HepG2 (cell line): ENCODE data around the gene VAV2. TPM values are rescaled to one million over a fixed set of nuclear protein-coding genes. Genes with fewer than 3 reads are reported as not detected.

Source experiments
- CC2D1A ChIP-seq: sonication (generic); formaldehyde crosslinking; IDR thresholded peaks from 2 replicates; pipeline ENCODE4 v1.8.1; 2023; ENCODE audit warnings: mild to moderate bottlenecking, missing genetic modification reagents
- GFI1 ChIP-seq: sonication (generic); formaldehyde crosslinking; IDR thresholded peaks from 2 replicates; pipeline ENCODE4 v1.5.0; 2020; ENCODE audit warnings: missing genetic modification reagents, mild to moderate bottlenecking, borderline replicate concordance
- HNRNPH1 ChIP-seq: fragments of 200-400 bp; formaldehyde crosslinking; optimal IDR thresholded peaks from 2 replicates; pipeline ENCODE3; 2017; ENCODE audit warnings: mild to moderate bottlenecking, low read depth, low read length
- KDM6A ChIP-seq: IDR thresholded peaks from 2 replicates; pipeline ENCODE4 v1.6.1; 2016; ENCODE audit warnings: low read depth
- NR2C2 ChIP-seq: sonication (generic); formaldehyde crosslinking; IDR thresholded peaks from 2 replicates; pipeline ENCODE4 v1.4.0; 2020; ENCODE audit warnings: missing genetic modification reagents, mild to moderate bottlenecking, moderate library complexity, borderline replicate concordance
- PHF21A ChIP-seq: sonication (generic); formaldehyde crosslinking; IDR thresholded peaks from 2 replicates; pipeline ENCODE4 v1.5.0; 2020; ENCODE audit warnings: mild to moderate bottlenecking, missing genetic modification reagents
- PLRG1 ChIP-seq: fragments of 450-650 bp; conservative IDR thresholded peaks from 2 replicates; pipeline ENCODE4 v1.6.1; 2016
- SMAD3 ChIP-seq: sonication (generic); formaldehyde crosslinking; IDR thresholded peaks from 2 replicates; pipeline ENCODE4 v1.4.0; 2020; ENCODE audit warnings: missing genetic modification reagents
- ZBTB46 ChIP-seq: sonication (generic); formaldehyde crosslinking; IDR thresholded peaks from 2 replicates; pipeline ENCODE4 v1.4.0; 2020; ENCODE audit warnings: mild to moderate bottlenecking, missing genetic modification reagents, borderline replicate concordance
- ZBTB7A ChIP-seq: sonication (generic); formaldehyde crosslinking; IDR thresholded peaks from 2 replicates; pipeline ENCODE4 v1.8.0; 2022; ENCODE audit warnings: mild to moderate bottlenecking, missing genetic modification reagents
- ZC3H13 ChIP-seq: sonication (generic); formaldehyde crosslinking; IDR thresholded peaks from 2 replicates; pipeline ENCODE4 v1.8.1; 2023; ENCODE audit warnings: mild to moderate bottlenecking, missing genetic modification reagents, moderate library complexity
- ZMAT5 ChIP-seq: sonication (generic); formaldehyde crosslinking; IDR thresholded peaks from 2 replicates; pipeline ENCODE4 v1.5.0; 2020; ENCODE audit warnings: mild to moderate bottlenecking, low read depth, missing genetic modification reagents, borderline replicate concordance
- ZNF326 ChIP-seq: sonication (generic); formaldehyde crosslinking; IDR thresholded peaks from 2 replicates; pipeline ENCODE4 v1.4.0; 2020; ENCODE audit warnings: missing genetic modification reagents, borderline replicate concordance
- ZNF446 ChIP-seq: sonication (generic); formaldehyde crosslinking; IDR thresholded peaks from 2 replicates; pipeline ENCODE4 v1.5.0; 2020; ENCODE audit warnings: mild to moderate bottlenecking, missing genetic modification reagents
- ZNF639 ChIP-seq: conservative IDR thresholded peaks from 2 replicates; pipeline ENCODE4 v1.6.1; 2018; ENCODE audit warnings: missing genetic modification reagents
- ZNF720 ChIP-seq: sonication (generic); formaldehyde crosslinking; IDR thresholded peaks from 2 replicates; pipeline ENCODE4 v1.4.0; 2020; ENCODE audit warnings: missing genetic modification reagents
- polyA plus RNA-seq, 8 experiments: library from polyadenylated mRNA; depleted of rRNA in 3 of 8; stranded (reverse) in 7 of 8; unstranded in 1 of 8; fragments of >200 nt; fragmentation: Illumina TruSeq in 4 of 8; extraction: Trizol in 4 of 8; gene quantifications; 2 replicates each; pipeline versions ENCODE4 v1.2.1 to v1.2.3, GENCODE V29; 2011 to 2016; ENCODE audit warnings: low read depth in 4 of 8, missing spikeins in 1 of 8, mixed read lengths in 1 of 8; ENCODE audit not compliant: insufficient read depth in 1 of 8
- total RNA-seq, 5 experiments: library from RNA; depleted of rRNA; stranded (reverse); fragments of >200 nt; fragmentation: Illumina TruSeq; extraction: Trizol; gene quantifications; 2 replicates each; pipeline ENCODE4 v1.2.3, GENCODE V29; 2016; ENCODE audit warnings: low read depth in 1 of 5

Gene VAV2
- total and polyA plus RNA-seq, 2 of the 13 experiments (the other 11 are each of a cell fraction or from before 2014, with no cell fraction given), result 22.5 to 22.9 TPM

- TF ChIP-seq ZNF326 (CRISPR knock-in tag) (no peak), HNRNPH1 (no peak), ZMAT5 (CRISPR knock-in tag) (no peak), GFI1 (CRISPR knock-in tag) (no peak), ZBTB7A (no peak), SMAD3 (CRISPR knock-in tag) (no peak), ZNF639 (CRISPR knock-in tag) (no peak), PHF21A (CRISPR knock-in tag) (no peak), NR2C2 (CRISPR knock-in tag) (no peak), PLRG1 (no peak), ZNF446 (CRISPR knock-in tag) (no peak), ZC3H13 (CRISPR knock-in tag) (no peak), KDM6A (CRISPR knock-in tag) (no peak), ZBTB46 (no peak), CC2D1A (CRISPR knock-in tag) (no peak), ZNF720 (no peak)
Measured at GRCh38 chr9:133811471-133811870, 180.7 kb downstream of the VAV2 start (continued).
